Limb (tissue), 2 donors: ENCODE results near the gene PHKB.

Experiments
- DNase-seq, 2 donors: peaks; one replicate each; pipeline ENCODE4 v3.0.0-alpha.2; 2016; ENCODE audit errors: extremely low spot score in 2 of 2

Gene PHKB

GRCh38 chr16:47567321-47567720, 106.2 kb downstream of the PHKB start:
- DNase-seq: no peak

GRCh38 chr16:47568351-47568750, 107.2 kb downstream of the PHKB start:
- DNase-seq: no peak

- DNase-seq: no peak
Observed at GRCh38 chr16:47571049-47571448, 109.9 kb downstream of the PHKB start.

- no peak for DNase-seq
Observed at GRCh38 chr16:47571711-47572110, 110.6 kb downstream of the PHKB start.

- no peak for DNase-seq
Observed at GRCh38 chr16:47574091-47575054, 113.2 kb downstream of the PHKB start.

GRCh38 chr16:47577029-47577428, 115.9 kb downstream of the PHKB start:
- no peak for DNase-seq

- DNase-seq: no peak
Observed at GRCh38 chr16:47578033-47578432, 116.9 kb downstream of the PHKB start.

GRCh38 chr16:47578573-47578972, 117.4 kb downstream of the PHKB start:
- no peak for DNase-seq

GRCh38 chr16:47581114-47581513, 120.0 kb downstream of the PHKB start:
- no peak for DNase-seq

GRCh38 chr16:47584464-47585225, 123.5 kb downstream of the PHKB start:
- no peak for DNase-seq

- DNase-seq: no peak
Observed at GRCh38 chr16:47586121-47586520, 125.0 kb downstream of the PHKB start.

- DNase-seq: no peak
Observed at GRCh38 chr16:47590472-47590871, 129.3 kb downstream of the PHKB start.

GRCh38 chr16:47592232-47592631, 131.1 kb downstream of the PHKB start:
- no peak for DNase-seq

GRCh38 chr16:47599512-47599911, 138.4 kb downstream of the PHKB start:
- no peak for DNase-seq

- DNase-seq: no peak
Observed at GRCh38 chr16:47600376-47600775, 139.2 kb downstream of the PHKB start.

- no peak for DNase-seq
Observed at GRCh38 chr16:47604306-47604705, 143.2 kb downstream of the PHKB start.

GRCh38 chr16:47611042-47611441, 149.9 kb downstream of the PHKB start:
- DNase-seq: no peak

GRCh38 chr16:47611848-47612493, 150.8 kb downstream of the PHKB start:
- no peak for DNase-seq

- DNase-seq: no peak
Observed at GRCh38 chr16:47612711-47613110, 151.6 kb downstream of the PHKB start.

GRCh38 chr16:47613251-47613650, 152.1 kb downstream of the PHKB start:
- DNase-seq: no peak

- DNase-seq: no peak
Observed at GRCh38 chr16:47617732-47618131, 156.6 kb downstream of the PHKB start.
